ENCODE data around the gene PRDM12.

The PRDM12 gene

GRCh38 chr9:130707225-130707976 lies 43.0 kb downstream of the PRDM12 start:
- no CpG with 5 or more reads among the region's 9 CpGs for WGBS, 2 donors (ENCODE audit: extremely low coverage in 2 of 2, insufficient read length in 2 of 2, insufficient replicate concordance in 1 of 2)

GRCh38 chr9:130710822-130711352 lies 46.5 kb downstream of the PRDM12 start:
- peaks cover 0 to 11% of the 10 kb centered on the region in 2 donors for H3K36me3 ChIP-seq (replicated peaks in 1 of 2; ENCODE audit: control insufficient read depth in 2 of 2, insufficient read depth in 2 of 2, low read length in 2 of 2)
- no peak overlapping the region for H4K91ac ChIP-seq (ENCODE audit: low read depth, low read length, poor library complexity)
- no CpG with 5 or more reads among the region's 8 CpGs for WGBS, 2 donors (ENCODE audit: extremely low coverage in 2 of 2, insufficient read length in 2 of 2, insufficient replicate concordance in 1 of 2)
- no peak overlapping the region for H3K23ac ChIP-seq (ENCODE audit: low read depth, low read length, poor library complexity)
- no peak overlapping the region for H3K4me2 ChIP-seq (ENCODE audit: insufficient read depth, low read length, poor library complexity, severe bottlenecking)
- H2BK12ac ChIP-seq (ENCODE audit: low read length), result no peak overlapping the region
- H3K27ac ChIP-seq (replicated peaks; ENCODE audit: low read length), result no peak overlapping the region
- H3K9me3 ChIP-seq (replicated peaks in 1 of 2; ENCODE audit: control insufficient read depth in 2 of 2, insufficient read depth in 1 of 2, low read depth in 1 of 2, low read length in 2 of 2), result no peaks in the 10 kb centered on the region
- no peak overlapping the region for H3K9ac ChIP-seq (ENCODE audit: low read depth, low read length, poor library complexity)
- H4K8ac ChIP-seq (ENCODE audit: low read depth, low read length), result no peak overlapping the region
- H3K79me1 ChIP-seq (ENCODE audit: low read depth, low read length), result peaks cover 4% of the 10 kb centered on the region
- H3K14ac ChIP-seq (ENCODE audit: low read length), result no peak overlapping the region
- no peak overlapping the region for H3K4ac ChIP-seq (ENCODE audit: low read length)
- H2BK15ac ChIP-seq (ENCODE audit: low read length), result no peak overlapping the region
- H3K4me1 ChIP-seq (ENCODE audit: control insufficient read depth in 2 of 2, insufficient read depth in 1 of 2, low read depth in 1 of 2, low read length in 2 of 2), result peaks cover 6 to 11% of the 10 kb centered on the region in 2 donors
- H3K4me3 ChIP-seq (ENCODE audit: low read length in 2 of 2), result no peak overlapping the region
- H2AFZ ChIP-seq (ENCODE audit: low read length), result no peak overlapping the region
- DNase-seq (ENCODE audit: low spot score), result no peak
- no peak overlapping the region for H2AK5ac ChIP-seq (ENCODE audit: low read depth, low read length)
- no peaks in the 10 kb centered on the region for H3K27me3 ChIP-seq (ENCODE audit: control insufficient read depth in 3 of 3, insufficient read depth in 3 of 3, low read depth in 1 of 3, low read length in 3 of 3)
- H2BK120ac ChIP-seq (ENCODE audit: low read depth, low read length), result no peak overlapping the region
- H2BK5ac ChIP-seq (ENCODE audit: low read length), result no peak overlapping the region
- H3K18ac ChIP-seq (ENCODE audit: low read length), result no peak overlapping the region

More at GRCh38 chr9:130707225-130707976, 43.0 kb downstream of the PRDM12 start:
- DNase-seq (ENCODE audit: low spot score), result peak; percentile 75
- H3K4me3 ChIP-seq (ENCODE audit: low read length in 2 of 2), result no peak overlapping the region
- H3K4me2 ChIP-seq (ENCODE audit: insufficient read depth, low read length, poor library complexity, severe bottlenecking), result no peak overlapping the region
- H3K9ac ChIP-seq (ENCODE audit: low read depth, low read length, poor library complexity), result no peak overlapping the region
- no peak overlapping the region for H4K8ac ChIP-seq (ENCODE audit: low read depth, low read length)
- no peak overlapping the region for H2BK5ac ChIP-seq (ENCODE audit: low read length)
- H3K18ac ChIP-seq (ENCODE audit: low read length), result no peak overlapping the region
- H3K36me3 ChIP-seq (replicated peaks in 1 of 2; ENCODE audit: control insufficient read depth in 2 of 2, insufficient read depth in 2 of 2, low read length in 2 of 2), result peaks cover 14 to 42% of the 10 kb centered on the region in 2 donors
- no peak overlapping the region for H4K91ac ChIP-seq (ENCODE audit: low read depth, low read length, poor library complexity)
- H2BK12ac ChIP-seq (ENCODE audit: low read length), result no peak overlapping the region
- H3K9me3 ChIP-seq (replicated peaks in 1 of 2; ENCODE audit: control insufficient read depth in 2 of 2, insufficient read depth in 1 of 2, low read depth in 1 of 2, low read length in 2 of 2), result no peaks in the 10 kb centered on the region
- no peak overlapping the region for H2BK120ac ChIP-seq (ENCODE audit: low read depth, low read length)
- H3K14ac ChIP-seq (ENCODE audit: low read length), result no peak overlapping the region
- H3K4me1 ChIP-seq (ENCODE audit: control insufficient read depth in 2 of 2, insufficient read depth in 1 of 2, low read depth in 1 of 2, low read length in 2 of 2), result peaks cover 0 to 2% of the 10 kb centered on the region in 2 donors
- H3K27me3 ChIP-seq (ENCODE audit: control insufficient read depth in 3 of 3, insufficient read depth in 3 of 3, low read depth in 1 of 3, low read length in 3 of 3), result no peaks in the 10 kb centered on the region
- H2AFZ ChIP-seq (ENCODE audit: low read length), result no peak overlapping the region
- no peak overlapping the region for H2AK5ac ChIP-seq (ENCODE audit: low read depth, low read length)
- H3K4ac ChIP-seq (ENCODE audit: low read length), result no peak overlapping the region
- H3K23ac ChIP-seq (ENCODE audit: low read depth, low read length, poor library complexity), result no peak overlapping the region
- H3K27ac ChIP-seq (replicated peaks; ENCODE audit: low read length), result no peak overlapping the region
- H3K79me1 ChIP-seq (ENCODE audit: low read depth, low read length), result no peaks in the 10 kb centered on the region
- H2BK15ac ChIP-seq (ENCODE audit: low read length), result no peak overlapping the region

DNA sequence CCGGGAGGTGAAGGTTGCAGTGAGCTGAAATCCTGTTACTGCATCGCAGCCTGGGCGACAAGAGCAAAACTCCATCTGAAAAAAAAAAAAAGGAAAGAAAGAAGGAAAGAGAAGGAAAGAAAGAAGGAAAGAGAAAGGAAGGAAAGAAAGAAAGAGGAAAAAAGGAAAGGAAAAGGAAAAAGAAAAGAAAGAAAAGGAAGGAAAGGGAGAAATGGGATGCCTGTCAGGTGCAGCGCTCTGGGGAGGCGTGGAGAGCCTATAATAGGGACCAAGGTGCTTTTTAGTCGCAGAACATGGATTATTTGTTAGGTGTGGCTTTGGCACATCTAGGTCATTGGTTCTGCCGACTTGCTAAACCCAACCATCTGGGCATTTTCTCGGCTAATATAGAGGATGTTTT lies 47.1 kb downstream of the PRDM12 start:
- no peak overlapping the region for H3K23ac ChIP-seq (ENCODE audit: low read depth, low read length, poor library complexity)
- H3K27me3 ChIP-seq (ENCODE audit: control insufficient read depth in 3 of 3, insufficient read depth in 3 of 3, low read depth in 1 of 3, low read length in 3 of 3), result no peaks in the 10 kb centered on the region
- H2BK12ac ChIP-seq (ENCODE audit: low read length), result no peak overlapping the region
- no peak overlapping the region for H2BK120ac ChIP-seq (ENCODE audit: low read depth, low read length)
- H3K18ac ChIP-seq (ENCODE audit: low read length), result no peak overlapping the region
- no peak overlapping the region for H3K27ac ChIP-seq (replicated peaks; ENCODE audit: low read length)
- H3K14ac ChIP-seq (ENCODE audit: low read length), result no peak overlapping the region
- H3K79me1 ChIP-seq (ENCODE audit: low read depth, low read length), result peaks cover 4% of the 10 kb centered on the region
- no peak overlapping the region for H2AFZ ChIP-seq (ENCODE audit: low read length)
- H2BK5ac ChIP-seq (ENCODE audit: low read length), result no peak overlapping the region
- H2AK5ac ChIP-seq (ENCODE audit: low read depth, low read length), result no peak overlapping the region
- no peak overlapping the region for H3K4me3 ChIP-seq (ENCODE audit: low read length in 2 of 2)
- H3K4me2 ChIP-seq (ENCODE audit: insufficient read depth, low read length, poor library complexity, severe bottlenecking), result no peak overlapping the region
- no peak overlapping the region for H3K9ac ChIP-seq (ENCODE audit: low read depth, low read length, poor library complexity)
- DNase-seq (ENCODE audit: low spot score), result no peak
- no peak overlapping the region for H2BK15ac ChIP-seq (ENCODE audit: low read length)
- H3K9me3 ChIP-seq (replicated peaks in 1 of 2; ENCODE audit: control insufficient read depth in 2 of 2, insufficient read depth in 1 of 2, low read depth in 1 of 2, low read length in 2 of 2), result no peaks in the 10 kb centered on the region
- no CpG with 5 or more reads among the region's 8 CpGs for WGBS, 2 donors (ENCODE audit: extremely low coverage in 2 of 2, insufficient read length in 2 of 2, insufficient replicate concordance in 1 of 2)
- H3K36me3 ChIP-seq (replicated peaks in 1 of 2; ENCODE audit: control insufficient read depth in 2 of 2, insufficient read depth in 2 of 2, low read length in 2 of 2), result peaks cover 0 to 5% of the 10 kb centered on the region in 2 donors
- no peak overlapping the region for H4K91ac ChIP-seq (ENCODE audit: low read depth, low read length, poor library complexity)
- H3K4me1 ChIP-seq (ENCODE audit: control insufficient read depth in 2 of 2, insufficient read depth in 1 of 2, low read depth in 1 of 2, low read length in 2 of 2), result peaks cover 4 to 11% of the 10 kb centered on the region in 2 donors
- H3K4ac ChIP-seq (ENCODE audit: low read length), result no peak overlapping the region
- no peak overlapping the region for H4K8ac ChIP-seq (ENCODE audit: low read depth, low read length)

DNA sequence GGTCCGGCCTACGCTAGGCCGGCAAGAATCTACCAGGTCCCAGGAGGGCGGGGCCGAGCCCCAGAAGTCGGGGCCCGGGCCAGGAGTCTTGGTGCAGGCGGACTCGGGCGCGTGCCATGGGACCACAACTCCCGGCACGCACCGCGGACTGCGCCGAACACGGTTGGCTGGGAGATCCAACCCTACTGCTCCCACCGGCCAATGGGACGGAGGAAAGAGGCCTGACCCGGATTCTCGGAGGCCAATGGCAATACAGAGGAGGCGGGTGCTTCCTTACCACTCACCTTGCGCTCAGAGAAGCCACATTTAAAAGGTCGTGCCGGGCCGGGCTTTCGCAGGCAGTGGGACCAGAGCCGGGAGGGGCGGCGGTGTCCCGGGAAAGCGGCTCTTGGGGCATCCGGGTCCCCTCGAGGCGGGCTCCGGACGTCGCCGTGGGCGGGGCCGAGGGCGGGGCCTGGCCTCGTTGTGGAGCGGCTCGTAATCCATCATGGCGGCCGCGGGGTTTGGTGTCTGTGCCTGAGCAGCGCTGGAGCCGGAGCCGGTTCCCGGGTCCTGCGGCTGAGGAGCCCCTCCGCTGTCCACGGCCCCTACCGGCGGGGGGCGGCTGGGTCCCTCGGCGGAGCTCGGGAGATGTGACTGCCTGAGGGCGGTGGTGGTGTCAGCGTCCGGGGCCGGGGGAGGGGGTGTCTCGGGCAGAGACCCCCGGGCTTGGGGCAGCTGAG lies 48.3 kb downstream of the PRDM12 start:
- Histone ChIP-seq H2BK12ac (ENCODE audit: low read length) (no peak overlapping the region), H3K23ac (ENCODE audit: low read depth, low read length, poor library complexity) (peak overlapping the region; percentile 80), H2BK15ac (ENCODE audit: low read length) (no peak overlapping the region), H3K79me1 (ENCODE audit: low read depth, low read length) (peaks cover 4% of the 10 kb centered on the region), H3K9ac (ENCODE audit: low read depth, low read length, poor library complexity) (peak overlapping the region; percentile 92), H3K4ac (ENCODE audit: low read length) (no peak overlapping the region), H3K14ac (ENCODE audit: low read length) (peak overlapping the region; percentile 89), H3K4me2 (ENCODE audit: insufficient read depth, low read length, poor library complexity, severe bottlenecking) (peak overlapping the region; percentile 61), H3K18ac (ENCODE audit: low read length) (peak overlapping the region; percentile 100), H2BK5ac (ENCODE audit: low read length) (peak overlapping the region; percentile 97), H3K36me3 (replicated peaks in 1 of 2; ENCODE audit: control insufficient read depth in 2 of 2, insufficient read depth in 2 of 2, low read length in 2 of 2) (no peaks in the 10 kb centered on the region), H3K4me1 (ENCODE audit: control insufficient read depth in 2 of 2, insufficient read depth in 1 of 2, low read depth in 1 of 2, low read length in 2 of 2) (peaks cover 4 to 11% of the 10 kb centered on the region in 2 donors), H2AK5ac (ENCODE audit: low read depth, low read length) (peak overlapping the region; percentile 56), H2AFZ (ENCODE audit: low read length) (peak overlapping the region; percentile 95), H3K27me3 (ENCODE audit: control insufficient read depth in 3 of 3, insufficient read depth in 3 of 3, low read depth in 1 of 3, low read length in 3 of 3) (no peaks in the 10 kb centered on the region), H3K27ac (replicated peaks; ENCODE audit: low read length) (peak overlapping the region; percentile 99), H4K8ac (ENCODE audit: low read depth, low read length) (no peak overlapping the region), H4K91ac (ENCODE audit: low read depth, low read length, poor library complexity) (no peak overlapping the region), H2BK120ac (ENCODE audit: low read depth, low read length) (peak overlapping the region; percentile 81), H3K4me3 (ENCODE audit: low read length in 2 of 2) (peak overlapping the region; percentile 78 to 91), H3K9me3 (replicated peaks in 1 of 2; ENCODE audit: control insufficient read depth in 2 of 2, insufficient read depth in 1 of 2, low read depth in 1 of 2, low read length in 2 of 2) (no peaks in the 10 kb centered on the region)
- WGBS, 2 donors (ENCODE audit: extremely low coverage in 2 of 2, insufficient read length in 2 of 2, insufficient replicate concordance in 1 of 2), result no CpG with 5 or more reads among the region's 68 CpGs
- peak; percentile 96 for DNase-seq (ENCODE audit: low spot score)
